ENCODE data around the gene OBSCN. TPM values are rescaled to one million over a fixed set of nuclear protein-coding genes. Genes with fewer than 3 reads are reported as not detected.
A peak's percentile ranks its signal among the peaks of the same experiment; 100 is the strongest.

OBSCN gene
- total RNA-seq, 1 experiment from 2014 or later: 5.6 TPM

DNA sequence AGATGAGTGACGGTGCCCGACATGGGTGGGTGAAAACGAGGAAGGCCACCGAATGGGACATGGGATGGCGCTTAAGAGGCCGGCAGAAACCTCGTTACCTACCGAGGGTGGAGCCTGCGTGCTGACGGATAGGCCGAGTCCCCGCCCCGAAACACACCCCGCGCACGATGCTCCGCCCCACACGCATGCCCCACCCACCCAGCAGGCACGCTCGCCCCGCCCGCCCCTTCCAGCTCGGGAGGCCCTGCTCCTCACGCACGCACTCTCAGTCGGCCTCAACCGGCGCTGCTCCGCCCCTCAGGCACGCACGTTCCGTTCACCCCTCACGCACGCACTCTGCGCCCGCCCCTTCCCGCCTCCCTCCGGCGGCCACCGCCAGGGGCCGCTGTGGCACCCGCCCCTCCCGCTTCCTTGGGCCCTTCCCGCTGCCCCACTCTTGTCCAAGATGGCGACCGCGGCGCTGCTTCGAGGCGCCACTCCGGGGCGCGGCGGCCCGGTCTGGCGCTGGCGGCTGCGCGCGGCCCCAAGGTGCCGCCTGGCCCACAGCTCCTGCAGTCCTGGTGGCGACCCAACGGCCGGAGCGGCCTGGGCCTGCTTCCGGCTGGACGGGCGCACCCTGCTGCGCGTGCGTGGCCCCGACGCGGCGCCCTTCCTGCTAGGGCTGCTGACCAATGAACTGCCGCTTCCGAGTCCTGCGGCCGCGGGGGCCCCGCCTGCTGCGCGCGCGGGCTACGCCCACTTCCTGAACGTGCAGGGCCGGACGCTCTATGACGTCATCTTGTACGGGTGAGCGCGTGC, 42.3 kb upstream of the OBSCN start, which contains the start of gene IBA57:
TSS of gene IBA57 (plus strand) at position 433 of the 798 bp plus-strand sequence. CDS start at position 446, 13 bp downstream.
- DNase-seq: peak; percentile 99
- H3K4me3 ChIP-seq (ENCODE audit: low read depth, low read length): peak within 1 kb of the TSS; percentile 83
- H3K4me1 ChIP-seq: peaks cover 17% of the 10 kb centered on the region
- TF ChIP-seq, protein P1, sequence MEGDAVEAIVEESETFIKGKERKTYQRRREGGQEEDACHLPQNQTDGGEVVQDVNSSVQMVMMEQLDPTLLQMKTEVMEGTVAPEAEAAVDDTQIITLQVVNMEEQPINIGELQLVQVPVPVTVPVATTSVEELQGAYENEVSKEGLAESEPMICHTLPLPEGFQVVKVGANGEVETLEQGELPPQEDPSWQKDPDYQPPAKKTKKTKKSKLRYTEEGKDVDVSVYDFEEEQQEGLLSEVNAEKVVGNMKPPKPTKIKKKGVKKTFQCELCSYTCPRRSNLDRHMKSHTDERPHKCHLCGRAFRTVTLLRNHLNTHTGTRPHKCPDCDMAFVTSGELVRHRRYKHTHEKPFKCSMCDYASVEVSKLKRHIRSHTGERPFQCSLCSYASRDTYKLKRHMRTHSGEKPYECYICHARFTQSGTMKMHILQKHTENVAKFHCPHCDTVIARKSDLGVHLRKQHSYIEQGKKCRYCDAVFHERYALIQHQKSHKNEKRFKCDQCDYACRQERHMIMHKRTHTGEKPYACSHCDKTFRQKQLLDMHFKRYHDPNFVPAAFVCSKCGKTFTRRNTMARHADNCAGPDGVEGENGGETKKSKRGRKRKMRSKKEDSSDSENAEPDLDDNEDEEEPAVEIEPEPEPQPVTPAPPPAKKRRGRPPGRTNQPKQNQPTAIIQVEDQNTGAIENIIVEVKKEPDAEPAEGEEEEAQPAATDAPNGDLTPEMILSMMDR (IDR thresholded peaks at IDR 0.05; ENCODE audit: insufficient read depth in 1 of 2, low read depth in 1 of 2, low read length in 1 of 2, severe bottlenecking in 1 of 2, unreplicated experiment in 1 of 2): peak; percentile 80 to 94
- H3K9me3 Mint-ChIP-seq (ENCODE audit: unreplicated experiment): no peaks in the 10 kb centered on the region
- H3K4me3 Mint-ChIP-seq (ENCODE audit: unreplicated experiment): peak within 1 kb of the TSS; percentile 84
- ChIA-PET CTCF (interaction anchor here (0.6 to 2.6 kb wide), 9 partner anchors 9 to 221 kb away, joined by 3 to 19 read pairs (median 4); partner anchors contain the start of gene GUK1), POLR2A (interaction anchor here (0.5 to 2.3 kb wide), 17 partner anchors 12 to 1272 kb away, joined by 3 to 13 read pairs (median 8); partner anchors contain the start of genes ARF1, GUK1 and TRIM11)
- no peaks in the 10 kb centered on the region for H3K27me3 Mint-ChIP-seq (ENCODE audit: insufficient read depth, unreplicated experiment)
- intact Hi-C loops (cut with micrococcal nuclease; ENCODE audit: unreplicated experiment): loop anchor here (1.0 kb wide), 3 partner anchors 25 to 56 kb away; partner anchors contain the start of genes GUK1 and MRPL55
- no peaks in the 10 kb centered on the region for H3K27me3 ChIP-seq (replicated peaks; ENCODE audit: control insufficient read depth, insufficient read depth, low read length)
- H3K27ac Mint-ChIP-seq (ENCODE audit: unreplicated experiment): peak within 1 kb of the TSS; percentile 93
- H3K36me3 Mint-ChIP-seq (ENCODE audit: insufficient read depth, unreplicated experiment): peaks cover 17% of the 10 kb centered on the region
- peaks cover 8% of the 10 kb centered on the region for H3K4me1 Mint-ChIP-seq (ENCODE audit: low read depth, unreplicated experiment)
- no peaks in the 10 kb centered on the region for H3K36me3 ChIP-seq (ENCODE audit: control insufficient read depth, insufficient read depth, low read length)
- no peaks in the 10 kb centered on the region for H3K9me3 ChIP-seq
- no TSS peak for BruUV-seq (replicated peaks)

DNA sequence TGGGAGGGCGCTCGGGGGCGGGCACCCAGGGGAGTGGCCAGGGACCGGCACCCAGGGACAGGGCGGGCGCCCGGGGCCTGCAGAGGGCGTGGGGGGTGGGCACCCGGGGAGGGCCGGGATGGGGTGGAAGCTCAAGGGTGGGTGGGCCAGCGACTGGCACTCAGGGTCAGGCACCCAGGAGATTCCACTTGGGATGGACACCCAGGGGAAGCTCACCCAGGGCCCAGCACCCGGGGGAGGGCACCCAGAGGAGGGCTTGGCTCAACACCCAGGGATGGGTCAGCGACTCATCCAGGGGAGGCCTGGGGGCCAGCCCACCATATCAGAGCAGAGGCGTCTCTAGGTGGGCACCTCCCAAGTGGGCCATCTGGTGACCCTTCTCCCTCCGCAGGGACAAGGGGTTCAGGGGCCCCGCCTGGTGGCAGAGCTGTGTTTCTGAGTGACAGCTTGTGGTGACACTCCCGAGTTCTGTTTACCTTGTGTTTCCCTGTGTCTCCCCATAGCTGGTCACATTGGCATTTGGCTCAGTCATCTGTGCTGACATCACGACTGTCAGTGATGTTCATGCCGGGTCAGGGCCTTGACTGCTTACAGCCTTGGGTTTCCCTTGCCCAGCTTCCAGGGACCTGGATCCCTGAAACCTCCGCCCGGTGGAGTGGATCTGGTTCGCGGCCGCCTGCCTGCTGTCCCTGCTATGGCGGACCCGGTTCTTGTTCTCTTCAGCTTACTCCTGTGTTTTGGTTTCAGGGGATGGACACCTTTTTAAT, 41.5 kb upstream of the OBSCN start:
- Histone ChIP-seq H3K27me3 (replicated peaks; ENCODE audit: control insufficient read depth, insufficient read depth, low read length) (no peaks in the 10 kb centered on the region), H3K36me3 (ENCODE audit: control insufficient read depth, insufficient read depth, low read length) (no peaks in the 10 kb centered on the region), H3K4me3 (ENCODE audit: low read depth, low read length) (peak overlapping the region; percentile 83), H3K4me1 (peaks cover 17% of the 10 kb centered on the region), H3K9me3 (no peaks in the 10 kb centered on the region)
- Mint-ChIP-seq H3K9me3 (ENCODE audit: unreplicated experiment) (no peaks in the 10 kb centered on the region), H3K36me3 (ENCODE audit: insufficient read depth, unreplicated experiment) (peaks cover 17% of the 10 kb centered on the region), H3K4me1 (ENCODE audit: low read depth, unreplicated experiment) (peaks cover 8% of the 10 kb centered on the region), H3K27me3 (ENCODE audit: insufficient read depth, unreplicated experiment) (no peaks in the 10 kb centered on the region), H3K27ac (ENCODE audit: unreplicated experiment) (peak overlapping the region; percentile 93), H3K4me3 (ENCODE audit: unreplicated experiment) (peak overlapping the region; percentile 84)
- no TSS peak for BruUV-seq (replicated peaks)
- intact Hi-C loops (cut with micrococcal nuclease; ENCODE audit: unreplicated experiment): no loop called here
- POLR2A ChIA-PET: interaction anchor here (0.6 to 2.3 kb wide), 5 partner anchors 26 to 321 kb away, joined by 3 to 13 read pairs (median 6); partner anchors contain the start of genes GUK1 and RNF187
- CTCF ChIA-PET: interaction anchor here (0.6 to 2.6 kb wide), 3 partner anchors 35 to 241 kb away, joined by 3 to 19 read pairs (median 5); no protein-coding TSS in a partner anchor
- DNase-seq: peak; percentile 69
- TF ChIP-seq, protein P1 (IDR thresholded peaks at IDR 0.05; ENCODE audit: insufficient read depth in 1 of 2, low read depth in 1 of 2, low read length in 1 of 2, severe bottlenecking in 1 of 2, unreplicated experiment in 1 of 2): peak; percentile 35 to 47
